SKM-1 treated with dmso at 0.1 percent for 144 hours (cell line): Measurements from ENCODE around the gene GOLIM4.
A peak's percentile ranks its signal among the peaks of the same experiment; 100 is the strongest.
"Not testable (repeated sequence)": the region's sequence is repeated elsewhere in the genome, so short reads cannot be mapped to it uniquely, and the experiment has no call there.

Experiments used
- DNase-seq: peaks from one replicate; lab custom pipeline; 2025; ENCODE audit not compliant: unreplicated experiment; lab: John Stamatoyannopoulos, UW

The GOLIM4 gene

GRCh38 chr3:168073842-168074605, 21.7 kb downstream of the GOLIM4 start:
- peak; percentile 9 for DNase-seq

GRCh38 chr3:168072323-168072650, 23.4 kb downstream of the GOLIM4 start:
- DNase-seq: no peak

- DNase-seq: no peak
These were observed 24.0 kb downstream of the GOLIM4 start for GRCh38 chr3:168071591-168072322.

GRCh38 chr3:168070919-168071318, 24.8 kb downstream of the GOLIM4 start:
- no peak for DNase-seq

- no peak for DNase-seq
These were observed 27.4 kb downstream of the GOLIM4 start for GRCh38 chr3:168068346-168068745.

- no peak for DNase-seq
These were observed 28.8 kb downstream of the GOLIM4 start for GRCh38 chr3:168066882-168067281.

- no peak for DNase-seq
These were observed 30.2 kb downstream of the GOLIM4 start for GRCh38 chr3:168065569-168065968.

GRCh38 chr3:168063122-168063521, 32.6 kb downstream of the GOLIM4 start:
- DNase-seq: no peak

GRCh38 chr3:168062679-168063078, 33.0 kb downstream of the GOLIM4 start:
- no peak for DNase-seq

GRCh38 chr3:168061332-168061996, 34.3 kb downstream of the GOLIM4 start:
- no peak for DNase-seq

GRCh38 chr3:168060317-168060716, 35.4 kb downstream of the GOLIM4 start:
- no peak for DNase-seq

GRCh38 chr3:168058481-168058880, 37.2 kb downstream of the GOLIM4 start:
- no peak for DNase-seq

GRCh38 chr3:168056398-168057230, 39.1 kb downstream of the GOLIM4 start:
- DNase-seq: not testable (repeated sequence)

- DNase-seq: no peak
These were observed 41.3 kb downstream of the GOLIM4 start for GRCh38 chr3:168054447-168054846.

GRCh38 chr3:168053115-168053514, 42.6 kb downstream of the GOLIM4 start:
- DNase-seq: no peak

- DNase-seq: no peak
These were observed 43.2 kb downstream of the GOLIM4 start for GRCh38 chr3:168052515-168052914.

GRCh38 chr3:168051531-168052471, 43.9 kb downstream of the GOLIM4 start:
- no peak for DNase-seq

GRCh38 chr3:168051070-168051469, 44.7 kb downstream of the GOLIM4 start:
- DNase-seq: no peak

GRCh38 chr3:168049367-168049974, 46.3 kb downstream of the GOLIM4 start:
- DNase-seq: no peak
